B cell (primary cell): Measurements from ENCODE around the gene PSD. TPM values are rescaled to one million over a fixed set of nuclear protein-coding genes. Genes with fewer than 3 reads are reported as not detected.

Source experiments
- ATAC-seq: fragments of 200-7000 bp; cut with Tn5 transposase; one replicate; pipeline ENCODE4 v1.10.0; 2021; ENCODE audit warnings: low read depth, mild to moderate bottlenecking, moderate number of reproducible peaks, moderate library complexity
- CTCF ChIA-PET: fragments of 350-600 bp; sonication (Branson Sonifier 250); formaldehyde crosslinking; loops from one replicate; lab custom pipeline; 2021; ENCODE audit warnings: antibody characterized with exemption, inconsistent platforms; lab: Charles Lee
- POLR2A ChIA-PET: fragments of 350-600 bp; sonication (Branson Sonifier 250); formaldehyde crosslinking; loops from one replicate; lab custom pipeline; 2021; ENCODE audit warnings: antibody characterized with exemption; lab: Charles Lee
- DNase-seq: peaks from one replicate; pipeline ENCODE4 v3.0.0; 2013
- H2AFZ ChIP-seq: 2 replicates; pipeline ENCODE4 v1.6.1; 2012; ENCODE audit warnings: mild to moderate bottlenecking, low read depth, low read length; ENCODE audit not compliant: insufficient read depth, poor library complexity, severe bottlenecking
- H3K27ac ChIP-seq, 2 donors: 1 replicate in 1 of 2; 2 replicates in 1 of 2; pipeline ENCODE4 v1.5.1; 2012 to 2013; ENCODE audit warnings: low read length in 2 of 2, mild to moderate bottlenecking in 2 of 2, moderate library complexity in 1 of 2
- H3K27me3 ChIP-seq, 4 experiments: fragments of 200-600 bp in 1 of 4; sonication (generic) in 1 of 4; replicated peaks in 1 of 4; 1 replicate in 2 of 4; 2 replicates in 2 of 4; pipeline versions ENCODE4 v1.6.1 to v1.7.0; 2013 to 2016; ENCODE audit warnings: low read length in 3 of 4, mild to moderate bottlenecking in 2 of 4, mixed read lengths in 1 of 4, moderate library complexity in 1 of 4; ENCODE audit not compliant: insufficient read depth in 4 of 4, control insufficient read depth in 3 of 4; ENCODE audit errors: control extremely low read depth in 1 of 4
- H3K36me3 ChIP-seq, 2 experiments: replicated peaks in 1 of 2; 1 replicate in 1 of 2; 2 replicates in 1 of 2; pipeline versions ENCODE4 v1.6.1 to v1.7.1; 2013; ENCODE audit warnings: low read length in 1 of 2; ENCODE audit not compliant: insufficient read depth in 2 of 2, control insufficient read depth in 1 of 2; ENCODE audit errors: control extremely low read depth in 1 of 2, extremely low read depth in 1 of 2
- H3K4me1 ChIP-seq, 2 donors: fragments of 200-600 bp in 1 of 2; sonication (generic) in 1 of 2; 1 replicate in 1 of 2; 2 replicates in 1 of 2; pipeline versions ENCODE4 v1.5.1 to v1.6.1; 2013 to 2017; ENCODE audit warnings: low read length in 2 of 2; ENCODE audit not compliant: control insufficient read depth in 2 of 2, insufficient read depth in 2 of 2
- H3K4me2 ChIP-seq: replicated peaks from 2 replicates; pipeline ENCODE3; 2012; ENCODE audit warnings: mild to moderate bottlenecking, low read depth, low read length; ENCODE audit not compliant: poor library complexity, severe bottlenecking
- H3K4me3 ChIP-seq, 5 experiments: fragments of 200-600 bp in 1 of 5; sonication (generic) in 1 of 5; 1 replicate in 3 of 5; 2 replicates in 2 of 5; pipeline versions ENCODE4 v1.5.1 to v1.7.0; 2011 to 2016; ENCODE audit warnings: low read length in 4 of 5, mild to moderate bottlenecking in 4 of 5, low read depth in 2 of 5, control low read depth in 1 of 5, moderate library complexity in 1 of 5; ENCODE audit not compliant: insufficient read depth in 1 of 5; ENCODE audit errors: control extremely low read depth in 1 of 5, extremely low read depth in 1 of 5
- H3K79me2 ChIP-seq: fragments of 200-600 bp; sonication (generic); one replicate; pipeline ENCODE4 v1.6.0; 2016; ENCODE audit warnings: low read length; ENCODE audit not compliant: control insufficient read depth, insufficient read depth
- H3K9ac ChIP-seq: fragments of 200-600 bp; sonication (generic); 2 replicates; pipeline ENCODE4 v1.6.1; 2017; ENCODE audit warnings: mild to moderate bottlenecking, low read length, moderate library complexity
- H3K9me3 ChIP-seq, 3 donors: one replicate each; pipeline versions ENCODE4 v1.6.1 to v1.7.1; 2013; ENCODE audit warnings: low read length in 2 of 3; ENCODE audit not compliant: control insufficient read depth in 2 of 3, insufficient read depth in 1 of 3; ENCODE audit errors: control extremely low read depth in 1 of 3
- H4K20me1 ChIP-seq: 2 replicates; pipeline ENCODE4 v1.6.0; 2012; ENCODE audit warnings: mild to moderate bottlenecking, low read length; ENCODE audit not compliant: insufficient read depth, control insufficient read depth, poor library complexity, severe bottlenecking
- H3K27ac Mint-ChIP-seq: one replicate; pipeline ENCODE4 v1.8.0; 2021; ENCODE audit warnings: mixed read lengths
- H3K27me3 Mint-ChIP-seq: one replicate; pipeline ENCODE4 v1.8.0; 2021; ENCODE audit warnings: mixed read lengths
- H3K4me1 Mint-ChIP-seq: one replicate; pipeline ENCODE4 v1.8.0; 2021; ENCODE audit warnings: mixed read lengths
- H3K4me3 Mint-ChIP-seq: one replicate; pipeline ENCODE4 v1.8.0; 2021; ENCODE audit warnings: mixed read lengths
- H3K9me3 Mint-ChIP-seq: one replicate; pipeline ENCODE4 v1.8.0; 2022; ENCODE audit warnings: mixed read lengths; ENCODE audit not compliant: insufficient read depth
- CTCF ChIP-seq: fragments of 200-600 bp; IDR thresholded peaks from one replicate; pipeline ENCODE4 v1.8.0; 2022; ENCODE audit warnings: antibody characterized with exemption, mild to moderate bottlenecking
- EZH2 ChIP-seq: IDR thresholded peaks from 2 replicates; pipeline ENCODE4 v1.6.1; 2012; ENCODE audit warnings: borderline replicate concordance, low read depth, mild to moderate bottlenecking, moderate library complexity, low read length; ENCODE audit not compliant: insufficient read depth, poor library complexity, severe bottlenecking
- WGBS: methylation state at CpG from one replicate; pipeline ENCODE4 v1.1.5; 2013; ENCODE audit warnings: missing lambda C conversion rate; ENCODE audit not compliant: insufficient coverage; 5-methylcytosine and 5-hydroxymethylcytosine counted together
- intact Hi-C: fragments of 100-400 bp; cut with micrococcal nuclease; formaldehyde crosslinking; loops from one replicate; pipeline ENCODE4 v1.10.0; 2022
- polyA plus RNA-seq: library from polyadenylated mRNA; depleted of rRNA; stranded (reverse); fragments of >200 nt; gene quantifications from 2 replicates; pipeline ENCODE4 v1.2.3, GENCODE V29; 2012
- total RNA-seq, 2 donors: library from RNA; stranded (reverse); fragments of 120-200 nt in 1 of 2; gene quantifications; 1 replicate in 1 of 2; 2 replicates in 1 of 2; pipeline versions ENCODE4 v1.2.3 to v1.2.4, GENCODE V29; 2013 to 2022

PSD gene
- total and polyA plus RNA-seq, 2 donors (not counting 1 experiment from before 2014, with no cell fraction given): 0.52 to 0.81 TPM

- Histone ChIP-seq H3K9ac (no peak overlapping the region), H3K27me3 (no peaks in the 10 kb centered on the region), H3K27ac (no peak overlapping the region), H4K20me1 (no peaks in the 10 kb centered on the region), H3K4me2 (peak overlapping the region; percentile 90), H3K9me3 (no peaks in the 10 kb centered on the region), H2AFZ (no peak overlapping the region), H3K79me2 (peaks cover 11% of the 10 kb centered on the region), H3K4me3 (no peak overlapping the region), H3K4me1 (peaks cover 26 to 42% of the 10 kb centered on the region in 2 donors), H3K36me3 (no peaks in the 10 kb centered on the region)
- intact Hi-C loops: no loop called here
- H3K4me3 Mint-ChIP-seq: peak overlapping the region; percentile 96
- CTCF ChIA-PET: interaction anchor here (1.0 to 2.4 kb wide), 5 partner anchors 17 to 150 kb away, joined by 3 to 14 read pairs (median 12); partner anchors contain the start of gene C10orf95
- H3K27ac Mint-ChIP-seq: no peak overlapping the region
- DNase-seq (peak; percentile 52), ATAC-seq (no peak)
- 25% methylated on average over 4 of the region's 5 CpGs for WGBS
- TF ChIP-seq EZH2: no peak
- H3K9me3 Mint-ChIP-seq: no peaks in the 10 kb centered on the region
- POLR2A ChIA-PET: interaction anchor here (1.2 to 3.8 kb wide), 4 partner anchors 12 to 38 kb away, joined by 5 to 28 read pairs (median 11); partner anchors contain the start of genes C10orf95 and NFKB2
- H3K4me1 Mint-ChIP-seq: peaks cover 37% of the 10 kb centered on the region
- no peaks in the 10 kb centered on the region for H3K27me3 Mint-ChIP-seq
Measured at GRCh38 chr10:102433619-102434046, 15.0 kb upstream of the PSD start.

GRCh38 chr10:102432162-102432950 lies 13.8 kb upstream of the PSD start, which contains the start of gene CUEDC2:
Gene CUEDC2, minus strand, starts transcription at chr10:102432574. Its CDS starts 7,386 bp downstream, at chr10:102425188.
- Histone ChIP-seq H3K36me3 (no peaks in the 10 kb centered on the region), H3K27me3 (no peaks in the 10 kb centered on the region), H3K27ac (peak within 1 kb of the TSS; percentile 28 to 75), H3K4me2 (peak within 1 kb of the TSS; percentile 90), H4K20me1 (no peaks in the 10 kb centered on the region), H3K79me2 (peaks cover 11% of the 10 kb centered on the region), H3K9me3 (no peaks in the 10 kb centered on the region), H2AFZ (peak within 1 kb of the TSS; percentile 95), H3K4me1 (peaks cover 26 to 42% of the 10 kb centered on the region in 2 donors), H3K9ac (peak within 1 kb of the TSS; percentile 88), H3K4me3 (peak within 1 kb of the TSS; percentile 54 to 93 (median 90))
- WGBS: under 1% methylated on average over 43 of the region's 52 CpGs
- TF ChIP-seq CTCF (no peak), EZH2 (no peak)
- peak within 1 kb of the TSS; percentile 96 for H3K4me3 Mint-ChIP-seq
- no peaks in the 10 kb centered on the region for H3K9me3 Mint-ChIP-seq
- POLR2A ChIA-PET: interaction anchor here (0.6 to 3.8 kb wide), 12 partner anchors 11 to 214 kb away, joined by 3 to 32 read pairs (median 6); partner anchors contain the start of genes ACTR1A, C10orf95, FBXL15 and NFKB2
- intact Hi-C loops: loop anchor here (1.0 kb wide), 5 partner anchors 11 to 187 kb away; partner anchors contain the start of genes ACTR1A and GBF1
- peaks cover 37% of the 10 kb centered on the region for H3K4me1 Mint-ChIP-seq
- peak; percentile 96 for DNase-seq
- H3K27me3 Mint-ChIP-seq: no peaks in the 10 kb centered on the region
- H3K27ac Mint-ChIP-seq: peak within 1 kb of the TSS; percentile 91
- ATAC-seq: peak; percentile 98
- CTCF ChIA-PET: interaction anchor here (0.9 to 2.4 kb wide), 8 partner anchors 11 to 203 kb away, joined by 3 to 22 read pairs (median 10); partner anchors contain the start of genes C10orf95, FBXL15 and NFKB2
